Esophagus muscularis mucosa (tissue), 4 donors: Measurements from ENCODE around the gene YWHAE.
"Not testable (repeated sequence)": the region's sequence is repeated elsewhere in the genome, so short reads cannot be mapped to it uniquely, and the experiment has no call there.

Experiments used
- EP300 ChIP-seq: sonication (generic); formaldehyde crosslinking; IDR thresholded peaks from one replicate; pipeline ENCODE4 v1.6.1; 2017; ENCODE audit warnings: antibody characterized with exemption
- POLR2A ChIP-seq: fragments of 450-650 bp; IDR thresholded peaks from one replicate; pipeline ENCODE4 v1.6.1; 2017; ENCODE audit warnings: antibody characterized with exemption, moderate library complexity, mild to moderate bottlenecking, low read depth
- POLR2AphosphoS5 ChIP-seq, 2 donors: sonication (generic); formaldehyde crosslinking; IDR thresholded peaks; one replicate each; pipeline ENCODE4 v1.6.1; 2017; ENCODE audit warnings: antibody characterized with exemption in 2 of 2
- TF ChIP-seq, protein P1 (sequence below), 3 experiments: fragments of 200-600 bp in 2 of 3; fragments of 450-650 bp in 1 of 3; sonication (generic) in 2 of 3; IDR thresholded peaks; one replicate each; pipeline ENCODE4 v1.5.1; 2017 to 2019; ENCODE audit warnings: antibody characterized with exemption in 3 of 3, mild to moderate bottlenecking in 2 of 3, moderate library complexity in 1 of 3

DNA sequence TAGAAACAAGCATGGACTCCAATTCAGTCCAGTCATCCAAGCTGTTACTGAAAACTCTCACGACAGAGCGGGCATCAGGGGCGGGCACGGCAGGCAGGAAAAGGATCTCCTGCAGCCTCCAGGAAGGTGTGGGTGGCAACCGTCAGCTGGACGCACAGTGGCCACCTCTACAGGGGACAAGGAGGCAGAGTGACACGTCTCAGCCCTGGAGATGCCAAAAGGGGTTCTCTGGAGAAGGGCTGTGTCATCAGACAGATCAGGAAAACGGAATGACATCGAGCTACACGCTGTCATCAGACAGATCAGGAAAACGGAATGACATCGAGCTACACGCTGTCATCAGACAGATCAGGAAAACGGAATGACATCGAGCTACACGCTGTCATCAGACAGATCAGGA lies 92.2 kb downstream of the YWHAE start:
- not testable (repeated sequence) for TF ChIP-seq POLR2A; EP300; POLR2AphosphoS5 (IDR thresholded peaks at IDR 0.05)
- TF ChIP-seq, protein P1, sequence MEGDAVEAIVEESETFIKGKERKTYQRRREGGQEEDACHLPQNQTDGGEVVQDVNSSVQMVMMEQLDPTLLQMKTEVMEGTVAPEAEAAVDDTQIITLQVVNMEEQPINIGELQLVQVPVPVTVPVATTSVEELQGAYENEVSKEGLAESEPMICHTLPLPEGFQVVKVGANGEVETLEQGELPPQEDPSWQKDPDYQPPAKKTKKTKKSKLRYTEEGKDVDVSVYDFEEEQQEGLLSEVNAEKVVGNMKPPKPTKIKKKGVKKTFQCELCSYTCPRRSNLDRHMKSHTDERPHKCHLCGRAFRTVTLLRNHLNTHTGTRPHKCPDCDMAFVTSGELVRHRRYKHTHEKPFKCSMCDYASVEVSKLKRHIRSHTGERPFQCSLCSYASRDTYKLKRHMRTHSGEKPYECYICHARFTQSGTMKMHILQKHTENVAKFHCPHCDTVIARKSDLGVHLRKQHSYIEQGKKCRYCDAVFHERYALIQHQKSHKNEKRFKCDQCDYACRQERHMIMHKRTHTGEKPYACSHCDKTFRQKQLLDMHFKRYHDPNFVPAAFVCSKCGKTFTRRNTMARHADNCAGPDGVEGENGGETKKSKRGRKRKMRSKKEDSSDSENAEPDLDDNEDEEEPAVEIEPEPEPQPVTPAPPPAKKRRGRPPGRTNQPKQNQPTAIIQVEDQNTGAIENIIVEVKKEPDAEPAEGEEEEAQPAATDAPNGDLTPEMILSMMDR (IDR thresholded peaks at IDR 0.05) = not testable (repeated sequence)
